Endometrial microvascular endothelial cells (primary cell): ENCODE measurements around the gene COP1. TPM values are rescaled to one million over a fixed set of nuclear protein-coding genes. Genes with fewer than 3 reads are reported as not detected.
"Not testable (repeated sequence)": the region's sequence is repeated elsewhere in the genome, so short reads cannot be mapped to it uniquely, and the experiment has no call there.

Experiments used
- in situ Hi-C: cut with HindIII; loops from 2 replicates; pipeline ENCODE4 v1.10.0; 2017; ENCODE audit warnings: low sequenced_read_pairs, low pct_unique_long_range_greater_than_20kb; ENCODE audit errors: inconsistent ontology term
- total RNA-seq: library from RNA; depleted of rRNA; stranded (reverse); fragments of >200 nt; gene quantifications from one replicate; pipeline ENCODE4 v1.2.3, GENCODE V29; 2015; ENCODE audit errors: inconsistent ontology term

Gene COP1
- total RNA-seq: 47.8 TPM

- in situ Hi-C loops: no loop called here
Measured at GRCh38 chr1:176206961-176207902, at the start of gene COP1. TSS of gene COP1 (minus strand) at chr1:176207286. CDS start at chr1:176206978, 308 bp downstream.

GRCh38 chr1:176252191-176252590, 45.1 kb upstream of the COP1 start:
- in situ Hi-C loops: no loop called here

DNA sequence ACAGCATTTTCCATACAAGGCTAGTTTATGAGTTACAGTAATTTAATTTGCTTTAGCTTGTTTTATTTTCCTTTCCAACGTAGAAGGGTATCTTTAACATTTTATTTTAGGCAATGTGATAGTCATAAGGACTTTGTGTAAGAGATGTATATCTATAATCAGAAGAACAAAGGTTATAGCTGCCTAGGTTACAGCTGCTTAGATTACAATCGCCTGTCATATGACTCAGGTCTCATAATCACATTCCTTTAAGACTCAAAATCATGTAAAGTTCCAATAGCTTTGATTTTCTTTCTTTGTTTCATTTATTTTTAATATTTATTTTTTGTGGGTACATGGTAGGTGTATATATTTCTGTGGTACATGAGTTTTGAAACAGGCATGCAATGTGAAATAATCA, 37.8 kb upstream of the COP1 start:
- in situ Hi-C loops: no loop called here

DNA sequence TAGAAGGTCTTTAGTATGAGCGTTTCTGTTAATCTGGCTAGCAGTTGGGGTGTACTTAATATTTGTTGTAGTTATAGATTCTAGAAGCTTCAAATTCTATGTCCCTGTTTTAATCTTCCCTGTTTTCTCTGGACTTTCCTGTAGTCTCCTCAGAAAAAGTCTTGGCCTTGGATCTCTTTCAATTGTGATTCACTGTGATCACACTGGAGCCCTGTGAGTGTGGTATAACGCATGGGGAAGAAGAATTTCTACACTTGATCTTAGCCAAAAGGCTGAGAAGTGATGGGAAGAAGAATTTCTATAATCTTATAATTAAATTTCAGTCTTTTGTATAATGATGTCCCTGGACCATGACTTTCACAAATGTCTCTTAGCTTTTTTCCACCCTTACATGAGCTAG, 36.7 kb upstream of the COP1 start:
- in situ Hi-C loops: no loop called here

DNA sequence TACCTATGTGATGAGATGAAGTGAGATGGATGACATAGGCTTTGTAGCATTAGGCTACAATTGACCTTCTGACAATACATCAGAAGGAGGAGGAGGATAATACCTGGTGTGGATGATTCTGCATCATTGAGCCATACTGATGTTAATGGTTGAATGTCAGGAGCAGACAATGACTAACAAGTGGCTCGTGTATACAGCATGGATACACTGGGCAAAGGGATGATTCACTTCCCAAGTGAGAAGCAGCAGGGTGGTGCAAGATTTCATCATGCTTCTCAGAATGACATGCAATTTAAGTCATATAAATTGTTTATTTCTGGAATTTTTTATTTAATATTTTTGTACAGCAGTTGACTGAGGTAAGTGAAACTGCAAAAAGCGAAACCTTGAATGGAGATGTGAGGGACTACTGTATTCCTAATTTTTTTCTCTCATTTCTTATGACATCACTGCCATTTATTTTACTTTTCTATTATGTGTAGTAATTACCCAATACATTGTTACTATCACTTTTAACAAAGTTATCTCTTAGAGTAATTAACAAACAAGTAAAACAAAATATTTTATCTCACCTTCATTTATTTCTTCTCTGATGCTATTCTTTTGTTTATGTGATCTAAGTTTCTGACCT, 34.4 kb upstream of the COP1 start:
- in situ Hi-C loops: no loop called here

GRCh38 chr1:176233657-176234056, 26.6 kb upstream of the COP1 start:
- in situ Hi-C loops: not testable (repeated sequence)

DNA sequence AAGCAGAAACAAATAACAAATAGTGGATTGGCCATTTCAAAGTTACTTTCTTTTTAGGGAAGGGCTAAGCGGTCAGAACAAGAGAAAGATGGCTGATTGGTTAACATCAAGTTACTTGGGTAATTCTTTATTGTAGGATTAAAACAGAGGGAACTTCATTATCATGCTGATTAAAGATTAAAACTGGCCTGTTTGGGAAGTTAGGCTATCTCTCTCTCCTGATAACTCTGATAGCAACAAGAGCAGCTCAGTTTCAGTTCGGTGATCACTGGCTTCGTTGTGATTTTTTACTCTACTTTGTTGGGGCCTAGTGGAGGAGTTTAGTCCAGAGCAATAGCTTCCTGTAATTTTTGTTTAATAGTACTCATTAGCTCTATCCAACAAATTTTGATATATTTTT, 20.5 kb upstream of the COP1 start:
- in situ Hi-C loops: no loop called here

DNA sequence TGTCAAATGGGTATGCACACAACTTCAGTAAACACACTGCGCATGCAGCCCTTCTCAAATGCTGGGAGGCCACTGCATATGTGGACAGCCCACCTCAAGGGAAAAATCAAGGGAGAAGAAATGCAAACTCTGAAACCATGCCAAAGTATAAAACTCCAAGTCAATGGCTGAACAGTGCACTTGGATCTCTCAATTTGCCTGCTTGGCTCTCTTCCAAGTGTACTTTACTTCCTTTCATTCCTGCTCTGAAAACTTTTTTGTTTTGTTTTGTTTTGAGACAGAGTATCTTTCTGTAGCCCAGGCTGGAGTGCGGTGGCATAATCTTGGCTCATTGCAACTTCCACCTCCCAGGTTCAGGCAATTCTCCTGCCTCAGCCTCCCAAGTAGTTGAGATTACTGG, 18.8 kb upstream of the COP1 start:
- in situ Hi-C loops: no loop called here

GRCh38 chr1:176225479-176225875, 18.4 kb upstream of the COP1 start:
- in situ Hi-C loops: no loop called here

- in situ Hi-C loops: no loop called here
Measured at GRCh38 chr1:176222196-176222595, 15.1 kb upstream of the COP1 start.

GRCh38 chr1:176220100-176220689, 13.1 kb upstream of the COP1 start:
- in situ Hi-C loops: no loop called here

DNA sequence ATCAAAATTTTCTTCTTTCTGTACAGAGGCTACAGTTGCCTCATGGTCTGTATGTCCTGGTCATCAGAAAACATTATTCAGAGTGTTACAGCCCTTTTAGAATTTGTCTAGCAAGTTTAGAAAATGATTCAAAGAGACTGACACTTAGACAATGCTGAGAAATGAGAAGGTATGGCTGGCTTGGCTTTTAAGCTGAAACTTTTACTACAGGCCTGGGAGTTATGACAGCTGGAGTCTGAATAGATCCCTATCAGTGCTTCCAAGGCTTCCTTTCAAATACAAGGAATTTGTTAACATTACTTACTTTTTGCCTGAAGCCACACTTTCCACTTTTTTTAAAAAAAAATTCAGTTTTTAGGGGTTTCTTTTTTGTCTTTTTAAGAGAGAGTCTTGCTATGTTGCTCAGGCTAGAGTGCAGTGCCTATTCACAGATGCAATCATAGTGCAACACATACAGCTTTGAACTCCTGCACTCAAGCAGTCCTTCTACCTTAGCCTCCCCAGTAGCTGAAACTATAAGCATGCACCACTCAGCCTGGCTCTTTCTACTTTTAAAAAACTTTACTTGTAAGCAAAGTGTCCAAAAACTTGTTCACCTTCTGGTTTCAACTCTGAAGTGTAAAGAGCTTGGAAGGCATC, 10.5 kb upstream of the COP1 start:
- in situ Hi-C loops: no loop called here

- in situ Hi-C loops: no loop called here
Measured at GRCh38 chr1:176216031-176216430, 8.9 kb upstream of the COP1 start.

GRCh38 chr1:176211396-176212165, 4.5 kb upstream of the COP1 start:
- in situ Hi-C loops: no loop called here

DNA sequence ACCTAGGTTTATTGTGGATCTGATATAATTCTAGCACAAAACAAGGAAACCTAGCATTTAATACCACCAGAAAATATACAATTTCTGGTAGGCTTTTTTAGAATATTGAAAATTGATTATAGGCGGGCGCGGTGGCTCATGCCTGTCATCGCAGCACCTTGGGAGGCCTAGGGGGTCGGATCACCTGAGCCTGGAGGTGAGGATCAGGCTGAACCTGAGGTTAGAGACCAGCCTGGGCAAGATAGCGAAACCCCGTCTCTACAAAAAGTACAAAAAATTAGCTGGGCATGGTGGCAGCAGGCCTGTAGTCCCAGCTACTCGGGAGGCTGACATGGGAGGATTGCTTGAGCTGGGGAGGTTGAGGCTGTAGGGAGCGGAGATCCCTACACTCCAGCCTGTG, 948 bp upstream of the COP1 start:
- in situ Hi-C loops: no loop called here

- in situ Hi-C loops: no loop called here
Measured at GRCh38 chr1:176206006-176206960, 803 bp downstream of the COP1 start.

DNA sequence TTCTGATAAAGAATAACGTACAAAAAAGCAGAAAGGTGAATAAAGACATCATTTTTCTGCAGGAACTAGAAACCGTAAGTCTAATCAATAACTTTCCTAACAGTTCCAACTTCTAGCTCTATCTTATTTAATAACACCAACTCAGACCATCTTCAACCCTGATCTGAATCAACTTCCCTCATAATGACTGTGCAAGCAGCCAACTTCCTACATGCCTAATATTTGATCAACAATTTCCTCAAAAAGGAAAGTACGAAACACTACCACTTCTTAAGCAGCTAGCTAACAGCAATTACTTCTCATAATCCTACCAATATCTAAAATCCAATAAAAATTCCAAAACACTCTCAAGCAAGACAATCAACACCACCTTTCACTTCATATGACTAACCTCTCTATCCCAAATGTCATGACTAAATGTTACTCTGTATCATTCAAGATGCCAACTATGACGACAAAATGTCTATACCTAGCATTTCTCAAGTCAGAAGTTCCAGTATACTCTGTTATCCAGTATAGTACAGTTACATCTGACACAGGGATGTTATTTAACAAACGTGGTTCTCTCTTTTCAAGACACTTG, 1.7 kb downstream of the COP1 start:
- in situ Hi-C loops: no loop called here
